H9 (cell line): ENCODE measurements around the gene CXXC1. TPM values are rescaled to one million over a fixed set of nuclear protein-coding genes. Genes with fewer than 3 reads are reported as not detected.
"Not testable (repeated sequence)": the region's sequence is repeated elsewhere in the genome, so short reads cannot be mapped to it uniquely, and the experiment has no call there.

Experiments used
- DNase-seq: peaks from one replicate; pipeline ENCODE4 v3.0.0-alpha.2; 2017
- H2AFZ ChIP-seq: one replicate; pipeline ENCODE4 v1.6.1; 2013; ENCODE audit warnings: mild to moderate bottlenecking, low read length, control low read depth, moderate library complexity
- H2AK5ac ChIP-seq: 2 replicates; pipeline ENCODE4 v1.6.1; 2013; ENCODE audit warnings: low read length, control low read depth, mixed read lengths; ENCODE audit not compliant: insufficient read length
- H2BK120ac ChIP-seq: one replicate; pipeline ENCODE4 v1.6.1; 2013; ENCODE audit warnings: low read depth, mild to moderate bottlenecking, low read length, control low read depth, inconsistent platforms; ENCODE audit not compliant: poor library complexity, severe bottlenecking
- H2BK12ac ChIP-seq: 2 replicates; pipeline ENCODE4 v1.6.1; 2013; ENCODE audit warnings: low read length, control low read depth, mixed read lengths, low read depth; ENCODE audit not compliant: insufficient read length
- H2BK15ac ChIP-seq: 2 replicates; pipeline ENCODE4 v1.6.1; 2013; ENCODE audit warnings: low read depth, low read length, control low read depth
- H2BK20ac ChIP-seq: one replicate; pipeline ENCODE4 v1.6.1; 2013; ENCODE audit warnings: low read depth, mild to moderate bottlenecking, low read length, control low read depth, inconsistent platforms; ENCODE audit not compliant: poor library complexity, severe bottlenecking
- H2BK5ac ChIP-seq: 2 replicates; pipeline ENCODE4 v1.6.1; 2013; ENCODE audit warnings: low read length, control low read depth, mixed read lengths; ENCODE audit not compliant: insufficient read length
- H3K14ac ChIP-seq: 2 replicates; pipeline ENCODE4 v1.6.1; 2013; ENCODE audit warnings: low read length, control low read depth; ENCODE audit not compliant: insufficient read depth
- H3K18ac ChIP-seq: 2 replicates; pipeline ENCODE4 v1.6.1; 2013; ENCODE audit warnings: low read depth, mild to moderate bottlenecking, mixed read lengths, low read length, control low read depth; ENCODE audit not compliant: insufficient read length
- H3K23ac ChIP-seq: 2 replicates; pipeline ENCODE4 v1.6.1; 2013; ENCODE audit warnings: low read length, control low read depth, mixed read lengths, low read depth; ENCODE audit not compliant: insufficient read length
- H3K23me2 ChIP-seq: 2 replicates; pipeline ENCODE4 v1.6.1; 2013; ENCODE audit warnings: low read depth, mild to moderate bottlenecking, mixed read lengths, low read length, control low read depth; ENCODE audit not compliant: insufficient read length, poor library complexity, severe bottlenecking
- H3K27ac ChIP-seq: 2 replicates; pipeline ENCODE4 v1.5.1; 2013; ENCODE audit warnings: low read length, control low read depth, mixed read lengths, low read depth; ENCODE audit not compliant: insufficient read length
- H3K27me3 ChIP-seq: 2 replicates; pipeline ENCODE4 v1.6.1; 2013; ENCODE audit warnings: low read length, control low read depth, inconsistent platforms; ENCODE audit not compliant: insufficient read depth
- H3K4ac ChIP-seq: 2 replicates; pipeline ENCODE4 v1.6.1; 2013; ENCODE audit warnings: low read depth, mild to moderate bottlenecking, control low read depth, inconsistent platforms, low read length, moderate library complexity
- H3K4me1 ChIP-seq: 2 replicates; pipeline ENCODE4 v1.6.1; 2013; ENCODE audit warnings: low read length, control low read depth, inconsistent platforms; ENCODE audit not compliant: insufficient read depth
- H3K4me2 ChIP-seq: 2 replicates; pipeline ENCODE4 v1.6.1; 2013; ENCODE audit warnings: low read length, control low read depth, mixed read lengths; ENCODE audit not compliant: insufficient read length, insufficient read depth
- H3K56ac ChIP-seq: 2 replicates; pipeline ENCODE4 v1.6.1; 2013; ENCODE audit warnings: low read depth, mild to moderate bottlenecking, mixed read lengths, low read length, control low read depth; ENCODE audit not compliant: insufficient read length
- H3K79me1 ChIP-seq: 2 replicates; pipeline ENCODE4 v1.6.1; 2013; ENCODE audit warnings: low read depth, mild to moderate bottlenecking, moderate library complexity, low read length, control low read depth, inconsistent platforms; ENCODE audit not compliant: insufficient read depth, poor library complexity, severe bottlenecking
- H3K79me2 ChIP-seq: 2 replicates; pipeline ENCODE4 v1.6.1; 2013; ENCODE audit warnings: low read length, control low read depth, inconsistent platforms; ENCODE audit not compliant: insufficient read depth
- H3K9ac ChIP-seq: 2 replicates; pipeline ENCODE4 v1.6.1; 2013; ENCODE audit warnings: low read length, control low read depth, mixed read lengths; ENCODE audit not compliant: insufficient read length; ENCODE audit errors: extremely low read depth
- H3K9me3 ChIP-seq: one replicate; pipeline ENCODE4 v1.6.1; 2013; ENCODE audit warnings: low read depth, low read length, inconsistent platforms; ENCODE audit not compliant: control insufficient read depth
- H3T11ph ChIP-seq: one replicate; pipeline ENCODE4 v1.6.1; 2013; ENCODE audit warnings: mild to moderate bottlenecking, low read length, control low read depth, inconsistent platforms
- H4K20me1 ChIP-seq: one replicate; pipeline ENCODE4 v1.6.1; 2013; ENCODE audit not compliant: control insufficient read depth, insufficient read length, insufficient read depth
- H4K5ac ChIP-seq: 2 replicates; pipeline ENCODE4 v1.6.1; 2013; ENCODE audit warnings: low read depth, mild to moderate bottlenecking, mixed read lengths, low read length, control low read depth; ENCODE audit not compliant: insufficient read length
- H4K8ac ChIP-seq: replicated peaks from 2 replicates; pipeline ENCODE4 v1.6.1; 2013; ENCODE audit warnings: low read length, control low read depth, mixed read lengths, low read depth; ENCODE audit not compliant: insufficient read length
- H4K91ac ChIP-seq: 2 replicates; pipeline ENCODE4 v1.6.1; 2013; ENCODE audit warnings: low read depth, mild to moderate bottlenecking, moderate library complexity, mixed read lengths, low read length, control low read depth; ENCODE audit not compliant: insufficient read length
- H3K27ac Mint-ChIP-seq, 3 experiments: 2 replicates in 2 of 3; 3 replicates in 1 of 3; pipeline ENCODE4 v1.8.0; 2020 to 2021; ENCODE audit warnings: mixed read lengths in 3 of 3, mild to moderate bottlenecking in 1 of 3, moderate library complexity in 1 of 3
- H3K27me3 Mint-ChIP-seq: 2 replicates; pipeline ENCODE4 v1.8.0; 2021; ENCODE audit warnings: low read depth, mild to moderate bottlenecking, moderate library complexity, mixed read lengths
- H3K36me3 Mint-ChIP-seq, 3 experiments: 2 replicates in 2 of 3; 3 replicates in 1 of 3; pipeline ENCODE4 v1.8.0; 2020 to 2021; ENCODE audit warnings: low read depth in 3 of 3, mixed read lengths in 3 of 3; ENCODE audit not compliant: insufficient read depth in 1 of 3
- H3K4me1 Mint-ChIP-seq, 2 experiments: 2 replicates each; pipeline ENCODE4 v1.8.0; 2020; ENCODE audit warnings: mixed read lengths in 2 of 2
- H3K4me3 Mint-ChIP-seq, 2 experiments: 2 replicates in 1 of 2; 3 replicates in 1 of 2; pipeline ENCODE4 v1.8.0; 2020 to 2021; ENCODE audit warnings: mild to moderate bottlenecking in 2 of 2, mixed read lengths in 2 of 2, moderate library complexity in 1 of 2
- H3K9me3 Mint-ChIP-seq, 2 experiments: 2 replicates in 1 of 2; 3 replicates in 1 of 2; pipeline ENCODE4 v1.8.0; 2020; ENCODE audit warnings: mild to moderate bottlenecking in 2 of 2, mixed read lengths in 2 of 2, moderate library complexity in 1 of 2
- CTCF ChIP-seq: fragments of 200-600 bp; sonication (generic); conservative IDR thresholded peaks from 3 replicates; pipeline ENCODE4 v1.8.0; 2021; ENCODE audit warnings: antibody characterized with exemption, mild to moderate bottlenecking
- WGBS: extraction: QIAGEN DNeasy Blood & Tissue Kit; methylation state at CpG from one replicate; pipeline ENCODE4 v1.1.7; 2013; ENCODE audit warnings: missing lambda C conversion rate, low lambda C conversion rate, mixed read lengths; ENCODE audit not compliant: insufficient read length; ENCODE audit errors: extremely low coverage; 5-methylcytosine and 5-hydroxymethylcytosine counted together
- total RNA-seq: library from RNA; stranded (reverse); gene quantifications from 2 replicates; pipeline ENCODE4 v1.2.1, GENCODE V29; 2021

CXXC1 gene
- total RNA-seq, 1 experiment from 2014 or later: 95.9 TPM

- Histone ChIP-seq H3K27ac (no peak overlapping the region), H2BK12ac (no peak overlapping the region), H2AFZ (no peak overlapping the region), H4K20me1 (no peaks in the 10 kb centered on the region), H3K18ac (no peak overlapping the region), H2BK120ac (no peak overlapping the region), H3K79me2 (no peaks in the 10 kb centered on the region), H3K9ac (no peak overlapping the region), H4K5ac (no peak overlapping the region), H3K27me3 (no peaks in the 10 kb centered on the region; the same call in 1 of the 2 replicates), H3K23ac (no peak overlapping the region), H2BK20ac (no peak overlapping the region), H2BK5ac (no peak overlapping the region), H2AK5ac (no peak overlapping the region), H3K4me2 (no peak overlapping the region), H3K9me3 (no peaks in the 10 kb centered on the region), H2BK15ac (no peak overlapping the region), H3K4me1 (no peaks in the 10 kb centered on the region), H3K56ac (no peak overlapping the region), H3T11ph (no peak overlapping the region), H3K79me1 (no peaks in the 10 kb centered on the region), H3K4ac (no peak overlapping the region), H3K14ac (no peak overlapping the region), H3K23me2 (no peaks in the 10 kb centered on the region), H4K91ac (no peak overlapping the region), H4K8ac (no peak overlapping the region)
- no peak overlapping the region for H3K27ac Mint-ChIP-seq
- peaks cover 3% of the 10 kb centered on the region in 2 experiments; a peak in 4 of 5 replicates for H3K9me3 Mint-ChIP-seq
- DNase-seq: no peak
- no peak overlapping the region for H3K4me3 Mint-ChIP-seq
- no peak for TF ChIP-seq CTCF
- H3K27me3 Mint-ChIP-seq: peaks cover 59% of the 10 kb centered on the region
- no CpG with 5 or more reads among the region's 10 CpGs for WGBS
- H3K4me1 Mint-ChIP-seq: peaks cover 4 to 6% of the 10 kb centered on the region in 2 experiments; a peak in 3 of 4 replicates
- H3K36me3 Mint-ChIP-seq: no peaks in the 10 kb centered on the region
Measured at GRCh38 chr18:50310080-50310479, 22.6 kb upstream of the CXXC1 start.

- not testable (repeated sequence) for H2BK20ac ChIP-seq, H4K5ac ChIP-seq, H3K79me1 ChIP-seq, H3K9ac ChIP-seq, H3K4ac ChIP-seq, H4K8ac ChIP-seq, H3K18ac ChIP-seq, H2BK5ac ChIP-seq, H2BK12ac ChIP-seq, H3K27me3 ChIP-seq, H3K23ac ChIP-seq, H3K9me3 Mint-ChIP-seq, H2AFZ ChIP-seq, H2AK5ac ChIP-seq, H3K56ac ChIP-seq, H3K4me1 Mint-ChIP-seq, H4K20me1 ChIP-seq, H2BK15ac ChIP-seq, H3K79me2 ChIP-seq, H3K27ac ChIP-seq, H3K14ac ChIP-seq, H3T11ph ChIP-seq, H2BK120ac ChIP-seq, H3K4me3 Mint-ChIP-seq, H3K4me1 ChIP-seq, H3K23me2 ChIP-seq, DNase-seq, H3K36me3 Mint-ChIP-seq, H3K27ac Mint-ChIP-seq, H4K91ac ChIP-seq, H3K9me3 ChIP-seq, H3K4me2 ChIP-seq
- no CpG with 5 or more reads among the region's 5 CpGs for WGBS
- peaks cover 61% of the 10 kb centered on the region for H3K27me3 Mint-ChIP-seq
Measured at GRCh38 chr18:50308851-50309250, 21.4 kb upstream of the CXXC1 start.
